WTC11 (cell line): Measurements from ENCODE around the gene DLG1. TPM values are rescaled to one million over a fixed set of nuclear protein-coding genes. Genes with fewer than 3 reads are reported as not detected.

Source experiments
- ATAC-seq: fragments of 200-7000 bp; cut with Tn5 transposase; 2 replicates; pipeline ENCODE4 v1.10.0; 2021; ENCODE audit warnings: mild to moderate bottlenecking, moderate library complexity
- CTCF ChIA-PET: fragments of 300-600 bp; sonication (Branson Sonifier 250); formaldehyde crosslinking; loops from one replicate; lab custom pipeline; 2021; ENCODE audit warnings: antibody characterized with exemption; lab: Charles Lee
- POLR2A ChIA-PET: fragments of 350-600 bp; sonication (Branson Sonifier 250); formaldehyde crosslinking; loops from one replicate; lab custom pipeline; 2021; ENCODE audit warnings: antibody characterized with exemption; lab: Charles Lee
- DNase-seq: peaks from one replicate; pipeline ENCODE4 v3.0.0; 2021; ENCODE audit warnings: low spot score
- H3K27ac Mint-ChIP-seq: 2 replicates; pipeline ENCODE4 v1.8.0; 2021; ENCODE audit warnings: mixed read lengths
- H3K27me3 Mint-ChIP-seq: 2 replicates; pipeline ENCODE4 v1.8.0; 2021; ENCODE audit warnings: low read depth, mild to moderate bottlenecking, moderate library complexity, mixed read lengths
- H3K36me3 Mint-ChIP-seq: 2 replicates; pipeline ENCODE4 v1.8.0; 2021; ENCODE audit warnings: mixed read lengths
- H3K4me1 Mint-ChIP-seq: 2 replicates; pipeline ENCODE4 v1.8.0; 2022; ENCODE audit warnings: mixed read lengths
- H3K4me3 Mint-ChIP-seq: 2 replicates; pipeline ENCODE4 v1.8.0; 2021; ENCODE audit warnings: mild to moderate bottlenecking, moderate library complexity, mixed read lengths
- H3K9me3 Mint-ChIP-seq: 2 replicates; pipeline ENCODE4 v1.8.0; 2021; ENCODE audit warnings: mixed read lengths
- ATF3 ChIP-seq: sonication (generic); formaldehyde crosslinking; conservative IDR thresholded peaks from 2 replicates; pipeline ENCODE4 v1.8.1; 2022; ENCODE audit warnings: mild to moderate bottlenecking, missing genetic modification reagents
- ATF6 ChIP-seq: sonication (generic); formaldehyde crosslinking; IDR thresholded peaks from 2 replicates; pipeline ENCODE4 v1.8.1; 2023; ENCODE audit warnings: mild to moderate bottlenecking, missing genetic modification reagents
- E2F4 ChIP-seq: sonication (generic); formaldehyde crosslinking; IDR thresholded peaks from 2 replicates; pipeline ENCODE4 v1.8.1; 2022; ENCODE audit warnings: low read depth, mild to moderate bottlenecking, moderate library complexity, missing genetic modification reagents, borderline replicate concordance
- E2F5 ChIP-seq: sonication (generic); formaldehyde crosslinking; IDR thresholded peaks from 2 replicates; pipeline ENCODE4 v1.8.1; 2022; ENCODE audit warnings: mild to moderate bottlenecking, moderate library complexity, missing genetic modification reagents
- ESRRA ChIP-seq: sonication (generic); formaldehyde crosslinking; IDR thresholded peaks from 2 replicates; pipeline ENCODE4 v1.8.1; 2022; ENCODE audit warnings: mild to moderate bottlenecking, missing genetic modification reagents, borderline replicate concordance
- FOXJ3 ChIP-seq: sonication (generic); formaldehyde crosslinking; IDR thresholded peaks from 2 replicates; pipeline ENCODE4 v1.9.0; 2021; ENCODE audit warnings: missing genetic modification reagents, mild to moderate bottlenecking, borderline replicate concordance
- KAT7 ChIP-seq: sonication (generic); formaldehyde crosslinking; IDR thresholded peaks from 2 replicates; pipeline ENCODE4 v1.8.1; 2023; ENCODE audit warnings: missing genetic modification reagents, mild to moderate bottlenecking, borderline replicate concordance
- MAX ChIP-seq: sonication (generic); formaldehyde crosslinking; IDR thresholded peaks from 2 replicates; pipeline ENCODE4 v1.8.0; 2022; ENCODE audit warnings: mild to moderate bottlenecking, missing genetic modification reagents
- MLX ChIP-seq: sonication (generic); formaldehyde crosslinking; IDR thresholded peaks from 2 replicates; pipeline ENCODE4 v1.8.1; 2023; ENCODE audit warnings: mild to moderate bottlenecking, missing genetic modification reagents, moderate library complexity
- RORB ChIP-seq: fragments of 250-450 bp; sonication (Bioruptor Pico); IDR thresholded peaks from 2 replicates; pipeline ENCODE4 v1.9.0; 2021; ENCODE audit warnings: mild to moderate bottlenecking
- SMAD4 ChIP-seq: sonication (generic); formaldehyde crosslinking; IDR thresholded peaks from 2 replicates; pipeline ENCODE4 v1.8.0; 2022; ENCODE audit warnings: mild to moderate bottlenecking, missing genetic modification reagents
- SOX15 ChIP-seq: fragments of 250-450 bp; sonication (Bioruptor Pico); IDR thresholded peaks from 2 replicates; pipeline ENCODE4 v1.9.0; 2021; ENCODE audit warnings: mild to moderate bottlenecking
- TEAD4 ChIP-seq: sonication (generic); formaldehyde crosslinking; IDR thresholded peaks from 2 replicates; pipeline ENCODE4 v1.8.0; 2022; ENCODE audit warnings: mild to moderate bottlenecking, missing genetic modification reagents
- USF1 ChIP-seq: sonication (generic); formaldehyde crosslinking; IDR thresholded peaks from 2 replicates; pipeline ENCODE4 v1.8.0; 2022; ENCODE audit warnings: mild to moderate bottlenecking, missing genetic modification reagents
- ZNF281 ChIP-seq: sonication (generic); formaldehyde crosslinking; IDR thresholded peaks from 2 replicates; pipeline ENCODE4 v1.8.0; 2023; ENCODE audit warnings: mild to moderate bottlenecking, missing genetic modification reagents
- ZNF317 ChIP-seq: sonication (generic); formaldehyde crosslinking; IDR thresholded peaks from 2 replicates; pipeline ENCODE4 v1.8.1; 2023; ENCODE audit warnings: low read depth, mild to moderate bottlenecking, moderate library complexity, missing genetic modification reagents, borderline replicate concordance
- ZNF532 ChIP-seq: fragments of 250-450 bp; sonication (Bioruptor Pico); IDR thresholded peaks from 2 replicates; pipeline ENCODE4 v1.9.0; 2021; ENCODE audit warnings: mild to moderate bottlenecking, borderline replicate concordance
- total RNA-seq: library from RNA; stranded (reverse); gene quantifications from 3 replicates; pipeline ENCODE4 v1.2.3, GENCODE V29; 2021
- TF ChIP-seq, protein P1 (sequence below): sonication (generic); formaldehyde crosslinking; IDR thresholded peaks from 2 replicates; pipeline ENCODE4 v1.8.1; 2023; ENCODE audit warnings: mild to moderate bottlenecking, moderate library complexity, missing genetic modification reagents

Gene DLG1
- total RNA-seq, 1 experiment from 2014 or later, result 81.1 TPM

DNA sequence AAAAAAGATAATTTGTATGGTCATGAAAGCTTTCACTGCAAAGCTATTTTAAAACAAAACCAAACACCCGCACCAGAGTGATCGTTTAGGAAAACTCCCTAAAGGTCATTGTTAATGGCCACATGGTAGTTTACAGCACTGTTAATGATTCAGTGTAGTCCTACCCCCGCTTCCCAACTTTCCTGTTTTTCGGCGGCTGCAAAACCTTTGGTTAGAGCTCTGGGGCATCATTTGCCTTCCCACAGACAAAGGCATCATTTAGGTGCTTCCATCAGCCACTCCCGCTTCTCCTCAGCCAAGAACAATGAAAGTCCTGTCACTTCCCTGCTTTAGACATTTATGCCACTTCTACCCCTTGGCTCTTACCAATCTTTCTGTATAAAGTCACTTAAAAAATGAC is 279.4 kb downstream of the DLG1 start (continued):
- TF ChIP-seq, protein P1, sequence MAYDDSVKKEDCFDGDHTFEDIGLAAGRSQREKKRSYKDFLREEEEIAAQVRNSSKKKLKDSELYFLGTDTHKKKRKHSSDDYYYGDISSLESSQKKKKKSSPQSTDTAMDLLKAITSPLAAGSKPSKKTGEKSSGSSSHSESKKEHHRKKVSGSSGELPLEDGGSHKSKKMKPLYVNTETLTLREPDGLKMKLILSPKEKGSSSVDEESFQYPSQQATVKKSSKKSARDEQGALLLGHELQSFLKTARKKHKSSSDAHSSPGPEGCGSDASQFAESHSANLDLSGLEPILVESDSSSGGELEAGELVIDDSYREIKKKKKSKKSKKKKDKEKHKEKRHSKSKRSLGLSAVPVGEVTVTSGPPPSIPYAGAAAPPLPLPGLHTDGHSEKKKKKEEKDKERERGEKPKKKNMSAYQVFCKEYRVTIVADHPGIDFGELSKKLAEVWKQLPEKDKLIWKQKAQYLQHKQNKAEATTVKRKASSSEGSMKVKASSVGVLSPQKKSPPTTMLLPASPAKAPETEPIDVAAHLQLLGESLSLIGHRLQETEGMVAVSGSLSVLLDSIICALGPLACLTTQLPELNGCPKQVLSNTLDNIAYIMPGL (CRISPR knock-in tag), result no peak
- TF ChIP-seq ZNF317 (CRISPR knock-in tag) (no peak), MLX (CRISPR knock-in tag) (no peak), MAX (CRISPR knock-in tag) (no peak), ZNF281 (CRISPR knock-in tag) (no peak), SMAD4 (CRISPR knock-in tag) (no peak), KAT7 (CRISPR knock-in tag) (no peak), USF1 (CRISPR knock-in tag) (no peak), ATF3 (CRISPR knock-in tag) (no peak), E2F4 (CRISPR knock-in tag) (no peak), ATF6 (no peak), ESRRA (CRISPR knock-in tag) (no peak), RORB (no peak), TEAD4 (CRISPR knock-in tag) (no peak), SOX15 (CRISPR knock-in tag) (no peak)

DNA sequence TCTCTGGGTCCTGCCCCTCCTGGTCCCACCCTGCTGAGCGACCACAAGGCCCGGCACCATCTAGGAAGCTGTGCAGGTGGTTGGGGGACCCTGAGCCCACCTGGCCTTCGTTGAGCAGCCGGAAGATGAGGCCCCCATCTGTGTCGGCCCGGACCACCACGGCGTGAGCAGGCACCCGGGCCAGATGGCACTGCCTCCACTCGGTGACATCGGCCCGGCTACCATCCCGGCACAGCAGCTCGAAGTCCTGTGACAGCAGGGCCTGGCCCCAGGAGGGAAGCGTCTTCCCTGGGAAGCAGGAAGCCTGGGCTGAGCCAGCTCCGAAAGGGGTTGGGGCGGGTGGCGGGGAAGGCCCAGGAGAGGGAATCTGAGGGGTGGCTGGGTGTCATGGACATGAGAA is 281.4 kb downstream of the DLG1 start:
- TF ChIP-seq FOXJ3 (CRISPR knock-in tag) (no peak), MLX (CRISPR knock-in tag) (no peak), ZNF532 (CRISPR knock-in tag) (no peak), E2F5 (no peak), USF1 (CRISPR knock-in tag) (no peak)
- ChIA-PET POLR2A (no interaction called here), CTCF (interaction anchor here (1.8 kb wide), 1 partner anchor 13 kb away, joined by 8 read pairs; the partner anchor contains the start of gene MELTF)
- Mint-ChIP-seq H3K27me3 (no peaks in the 10 kb centered on the region; the same call in 1 of the 2 replicates), H3K4me3 (no peak overlapping the region), H3K4me1 (peaks cover 13% of the 10 kb centered on the region), H3K27ac (no peak overlapping the region), H3K9me3 (no peaks in the 10 kb centered on the region), H3K36me3 (no peaks in the 10 kb centered on the region)
- ATAC-seq (no peak), DNase-seq (no peak)
